Thymus (tissue), 11 donors: ENCODE measurements around the gene ADAMTSL1. TPM values are rescaled to one million over a fixed set of nuclear protein-coding genes. Genes with fewer than 3 reads are reported as not detected.

Experiments
- DNase-seq, 9 donors: peaks; one replicate each; pipeline ENCODE4 v3.0.0-alpha.2; 2013; ENCODE audit warnings: low spot score in 9 of 9, low read depth in 6 of 9, missing footprints in 1 of 9
- H3K27ac ChIP-seq, 2 donors: one replicate each; pipeline ENCODE4 v1.5.1; 2013; ENCODE audit warnings: control low read depth in 1 of 2, low read depth in 1 of 2, low read length in 1 of 2, mild to moderate bottlenecking in 1 of 2, moderate library complexity in 1 of 2
- H3K27me3 ChIP-seq, 2 donors: one replicate each; pipeline ENCODE4 v1.5.1; 2013; ENCODE audit warnings: low read length in 1 of 2; ENCODE audit not compliant: control insufficient read depth in 2 of 2, insufficient read depth in 1 of 2
- H3K36me3 ChIP-seq, 2 donors: one replicate each; pipeline ENCODE4 v1.5.1; 2013; ENCODE audit warnings: low read length in 1 of 2, mild to moderate bottlenecking in 1 of 2, moderate library complexity in 1 of 2; ENCODE audit not compliant: control insufficient read depth in 2 of 2, insufficient read depth in 2 of 2
- H3K4me1 ChIP-seq, 2 donors: one replicate each; pipeline ENCODE4 v1.5.1; 2013; ENCODE audit warnings: low read length in 2 of 2; ENCODE audit not compliant: control insufficient read depth in 2 of 2, insufficient read depth in 2 of 2
- H3K4me3 ChIP-seq, 2 donors: one replicate each; pipeline ENCODE4 v1.5.1; 2013; ENCODE audit warnings: low read length in 2 of 2, control low read depth in 1 of 2, mild to moderate bottlenecking in 1 of 2
- H3K9me3 ChIP-seq, 2 donors: one replicate each; pipeline ENCODE4 v1.5.1; 2013; ENCODE audit warnings: low read length in 1 of 2, mild to moderate bottlenecking in 1 of 2; ENCODE audit not compliant: control insufficient read depth in 2 of 2, insufficient read depth in 1 of 2
- WGBS: extraction: QIAGEN DNeasy Blood & Tissue Kit; methylation state at CpG from one replicate; pipeline ENCODE4 v1.1.7; 2013; 5-methylcytosine and 5-hydroxymethylcytosine counted together
- polyA plus RNA-seq: library from polyadenylated mRNA; stranded (reverse); fragments of 200-250 nt; gene quantifications from one replicate; pipeline ENCODE4 v1.2.3, GENCODE V29; 2013
- total RNA-seq: library from RNA; stranded (reverse); fragments of 120-200 nt; gene quantifications from one replicate; pipeline ENCODE4 v1.2.4, GENCODE V29; 2013
- donor health status: healthy.

ADAMTSL1 gene
- total and polyA plus RNA-seq, 2 donors = 0.34 to 2.3 TPM

- H3K4me1 ChIP-seq = no peaks in the 10 kb centered on the region
- no peaks in the 10 kb centered on the region for H3K27me3 ChIP-seq
- no peaks in the 10 kb centered on the region for H3K9me3 ChIP-seq
- H3K36me3 ChIP-seq = no peaks in the 10 kb centered on the region
- no peak for DNase-seq
- WGBS = 82% methylated on average over 2 of the region's 2 CpGs
- no peak overlapping the region for H3K4me3 ChIP-seq
- no peak overlapping the region for H3K27ac ChIP-seq
Observed at GRCh38 chr9:18601956-18602355, 128.0 kb downstream of the ADAMTSL1 start.

GRCh38 chr9:18604767-18605730 is 131.1 kb downstream of the ADAMTSL1 start:
- H3K4me3 ChIP-seq = no peak overlapping the region
- H3K27ac ChIP-seq = no peak overlapping the region
- H3K27me3 ChIP-seq = no peaks in the 10 kb centered on the region
- H3K36me3 ChIP-seq = no peaks in the 10 kb centered on the region
- H3K4me1 ChIP-seq = no peaks in the 10 kb centered on the region
- no peak for DNase-seq
- 96% methylated on average over 8 of the region's 8 CpGs for WGBS
- no peaks in the 10 kb centered on the region for H3K9me3 ChIP-seq

DNA sequence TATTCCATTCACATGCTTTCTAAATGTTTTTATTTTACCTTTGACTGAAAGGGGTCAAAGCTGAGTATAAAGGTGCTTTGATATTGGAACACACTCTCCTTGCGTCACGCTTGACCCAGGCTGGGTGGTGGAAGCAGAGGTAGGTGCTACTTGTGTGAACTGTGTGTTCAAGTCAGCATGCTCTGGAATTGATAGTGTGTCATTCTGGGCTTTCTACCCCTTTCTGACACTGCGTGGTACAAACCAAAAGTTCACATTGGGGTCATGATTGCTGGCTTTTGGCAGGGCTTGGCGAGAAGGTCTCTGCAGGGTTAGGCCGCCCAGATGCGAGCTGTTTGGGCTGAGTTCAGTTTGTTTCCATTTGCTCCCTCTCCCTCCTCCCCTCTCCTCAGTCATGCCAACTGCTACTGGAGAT is 131.8 kb downstream of the ADAMTSL1 start:
- no peaks in the 10 kb centered on the region for H3K4me1 ChIP-seq
- no peak for DNase-seq
- H3K36me3 ChIP-seq = no peaks in the 10 kb centered on the region
- no peaks in the 10 kb centered on the region for H3K9me3 ChIP-seq
- 93% methylated on average over 6 of the region's 6 CpGs for WGBS
- no peak overlapping the region for H3K27ac ChIP-seq
- H3K27me3 ChIP-seq = no peaks in the 10 kb centered on the region
- no peak overlapping the region for H3K4me3 ChIP-seq

DNA sequence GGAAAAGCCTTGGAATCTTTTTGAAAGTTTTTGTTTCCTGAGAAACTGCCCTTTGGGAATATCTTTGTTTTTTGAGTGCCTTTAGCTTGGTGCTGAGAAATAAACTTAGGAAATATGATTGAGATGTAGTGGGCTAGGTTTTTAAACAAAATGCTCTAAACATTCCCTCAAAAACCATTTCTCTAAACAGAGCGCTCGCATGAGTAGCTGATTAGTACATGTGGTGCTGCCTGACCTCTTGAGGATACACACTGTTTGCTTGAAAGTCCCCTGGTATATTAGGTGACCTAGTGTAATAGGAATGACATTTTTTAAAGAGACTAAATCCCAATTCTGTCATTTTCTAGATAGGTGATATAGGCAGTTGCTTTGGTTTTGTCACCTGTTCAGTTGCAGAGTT is 132.3 kb downstream of the ADAMTSL1 start:
- Histone ChIP-seq H3K27ac (no peak overlapping the region), H3K27me3 (no peaks in the 10 kb centered on the region), H3K36me3 (no peaks in the 10 kb centered on the region), H3K9me3 (no peaks in the 10 kb centered on the region), H3K4me1 (no peaks in the 10 kb centered on the region), H3K4me3 (no peak overlapping the region)
- no peak for DNase-seq
- WGBS = 100% methylated on average over 2 of the region's 2 CpGs

DNA sequence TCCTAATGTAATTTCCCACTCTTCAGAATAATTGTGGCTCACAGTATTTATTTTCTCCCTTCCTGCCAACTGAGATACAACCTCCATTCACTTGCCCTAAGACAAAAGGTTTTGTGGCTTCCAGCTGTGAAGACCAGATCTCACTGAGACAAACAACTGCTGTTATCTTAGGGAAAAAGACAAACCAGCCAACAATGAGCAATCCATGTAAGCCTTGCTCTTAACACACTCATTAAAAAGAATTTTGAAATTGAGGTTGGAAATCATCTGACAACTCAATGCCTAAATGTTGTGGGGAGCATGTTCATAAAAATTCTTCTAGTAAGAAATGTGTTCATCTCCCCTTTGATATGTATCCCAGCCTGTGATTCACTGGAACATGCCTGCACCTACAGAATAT is 132.9 kb downstream of the ADAMTSL1 start:
- Histone ChIP-seq H3K36me3 (no peaks in the 10 kb centered on the region), H3K27ac (no peak overlapping the region), H3K4me3 (no peak overlapping the region), H3K27me3 (no peaks in the 10 kb centered on the region), H3K9me3 (no peaks in the 10 kb centered on the region), H3K4me1 (no peaks in the 10 kb centered on the region)
- DNase-seq = no peak

- no peaks in the 10 kb centered on the region for H3K4me1 ChIP-seq
- H3K9me3 ChIP-seq = no peaks in the 10 kb centered on the region
- H3K36me3 ChIP-seq = no peaks in the 10 kb centered on the region
- no peak for DNase-seq
- H3K4me3 ChIP-seq = no peak overlapping the region
- WGBS = 89% methylated on average over 1 of the region's 1 CpG
- no peak overlapping the region for H3K27ac ChIP-seq
- no peaks in the 10 kb centered on the region for H3K27me3 ChIP-seq
Observed at GRCh38 chr9:18608371-18608770, 134.4 kb downstream of the ADAMTSL1 start.

DNA sequence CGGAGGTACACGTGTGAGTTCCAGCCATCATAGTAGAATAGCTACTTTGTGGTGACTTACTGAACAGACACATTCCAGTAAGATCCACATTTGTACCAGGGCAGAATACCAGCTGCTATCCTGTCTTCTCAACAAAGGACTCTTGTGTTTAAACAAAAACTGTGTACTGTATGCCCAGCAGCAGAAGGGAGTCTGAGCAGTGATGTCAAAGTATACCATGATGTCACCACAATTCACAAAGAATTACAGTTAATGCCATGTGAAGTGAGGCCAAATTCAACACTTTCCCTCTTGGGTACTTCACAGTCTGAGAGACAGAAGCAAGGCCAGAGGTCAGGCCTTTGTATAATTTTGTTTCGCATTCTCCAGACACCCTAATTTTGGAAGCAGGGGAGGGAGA is 137.0 kb downstream of the ADAMTSL1 start:
- no peaks in the 10 kb centered on the region for H3K27me3 ChIP-seq
- no peaks in the 10 kb centered on the region for H3K36me3 ChIP-seq
- H3K27ac ChIP-seq = no peak overlapping the region
- no peaks in the 10 kb centered on the region for H3K9me3 ChIP-seq
- DNase-seq = no peak
- H3K4me1 ChIP-seq = no peaks in the 10 kb centered on the region
- no peak overlapping the region for H3K4me3 ChIP-seq
- 98% methylated on average over 3 of the region's 3 CpGs for WGBS

- Histone ChIP-seq H3K36me3 (no peaks in the 10 kb centered on the region), H3K4me3 (no peak overlapping the region), H3K27me3 (no peaks in the 10 kb centered on the region), H3K4me1 (no peaks in the 10 kb centered on the region), H3K27ac (no peak overlapping the region), H3K9me3 (no peaks in the 10 kb centered on the region)
- DNase-seq = no peak
Observed at GRCh38 chr9:18611971-18612370, 138.0 kb downstream of the ADAMTSL1 start.

- no peaks in the 10 kb centered on the region for H3K27me3 ChIP-seq
- no peaks in the 10 kb centered on the region for H3K4me1 ChIP-seq
- 86% methylated on average over 6 of the region's 6 CpGs for WGBS
Observed at GRCh38 chr9:18614116-18614515, 140.2 kb downstream of the ADAMTSL1 start.

More at GRCh38 chr9:18614116-18614515, 140.2 kb downstream of the ADAMTSL1 start:
- no peak for DNase-seq
- H3K4me3 ChIP-seq = no peak overlapping the region
- no peaks in the 10 kb centered on the region for H3K9me3 ChIP-seq
- H3K36me3 ChIP-seq = no peaks in the 10 kb centered on the region
- H3K27ac ChIP-seq = no peak overlapping the region
